Endometrium (tissue), 2 donors: ENCODE measurements around the gene FAM43A.

Experiments used
- FAIRE-seq: peaks from 2 replicates; lab custom pipeline; 2012; peaks lifted over from hg19 to GRCh38; lab: Jason Lieb, UNC
- donor health status: control.
- donor health status: control.

The FAM43A gene, protein sequence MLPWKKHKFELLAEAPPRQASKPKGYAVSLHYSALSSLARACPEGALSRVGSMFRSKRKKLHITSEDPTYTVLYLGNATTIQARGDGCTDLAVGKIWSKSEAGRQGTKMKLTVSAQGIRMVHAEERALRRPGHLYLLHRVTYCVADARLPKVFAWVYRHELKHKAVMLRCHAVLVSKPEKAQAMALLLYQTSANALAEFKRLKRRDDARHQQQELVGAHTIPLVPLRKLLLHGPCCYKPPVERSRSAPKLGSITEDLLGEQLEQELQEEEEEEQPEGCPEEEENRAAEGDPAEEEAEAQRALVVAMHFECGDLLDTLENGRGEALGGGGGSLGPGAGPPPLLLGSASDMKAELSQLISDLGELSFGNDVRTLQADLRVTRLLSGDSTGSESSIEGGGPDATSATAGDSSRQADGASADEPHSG

DNA sequence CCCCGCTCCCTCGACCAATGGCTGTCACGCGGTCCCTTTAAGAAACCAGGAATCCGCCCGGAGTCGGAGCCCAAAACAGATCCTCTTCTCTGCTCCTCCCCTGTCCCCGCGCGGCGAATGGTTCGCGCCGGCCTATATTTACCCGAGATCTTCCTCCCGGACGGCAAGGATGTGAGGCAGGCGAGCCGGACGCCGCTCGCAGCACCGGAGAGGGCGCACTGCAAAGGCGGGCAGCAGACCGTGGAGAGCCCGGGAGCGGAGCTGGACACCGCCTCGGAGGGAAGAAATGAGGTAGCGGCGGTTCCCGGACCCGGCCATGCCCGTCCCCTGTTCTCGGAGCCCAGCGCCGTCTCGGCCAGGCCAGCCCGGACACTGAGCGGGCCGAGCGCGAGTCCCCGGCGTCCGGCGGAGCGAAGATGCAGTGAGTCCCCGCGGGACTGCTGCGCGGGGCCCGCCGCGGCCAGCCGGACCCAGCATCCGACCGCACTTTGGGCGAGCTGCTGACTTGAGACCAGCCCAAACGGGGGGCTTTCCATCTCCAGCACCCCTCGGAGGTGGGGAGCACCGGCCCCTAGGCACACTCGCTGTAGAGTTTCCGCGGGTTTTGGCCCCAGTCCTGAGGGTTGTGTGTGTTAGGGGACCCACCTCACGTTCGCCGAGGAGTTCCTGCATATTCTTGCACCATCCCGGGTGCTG lies at the start of gene FAM43A:
TSS of gene FAM43A (plus strand) at position 166 of the 696 bp plus-strand sequence. CDS start 944 bp downstream, outside the sequence.
- peak; percentile 53 for FAIRE-seq

DNA sequence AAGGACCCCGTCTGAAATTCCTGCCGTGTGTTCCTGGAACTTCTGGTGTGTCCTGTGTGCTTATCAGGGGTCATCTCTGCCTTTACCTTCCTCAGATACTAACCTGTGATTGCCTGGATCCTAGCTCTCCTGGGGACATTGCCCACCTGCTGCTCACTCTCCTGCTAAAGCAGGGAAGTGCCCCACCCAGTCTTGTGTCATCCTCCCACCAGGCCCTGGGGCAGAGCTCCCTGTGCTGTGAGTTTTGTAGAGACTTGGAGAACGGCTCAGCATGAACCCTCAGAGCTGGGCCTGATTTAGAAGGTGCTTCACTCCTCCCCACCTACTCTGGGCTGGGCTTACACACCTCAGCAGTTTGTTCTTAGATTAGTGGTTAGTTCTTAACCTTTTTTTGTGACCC lies 48.6 kb upstream of the FAM43A start:
- FAIRE-seq = no peak

DNA sequence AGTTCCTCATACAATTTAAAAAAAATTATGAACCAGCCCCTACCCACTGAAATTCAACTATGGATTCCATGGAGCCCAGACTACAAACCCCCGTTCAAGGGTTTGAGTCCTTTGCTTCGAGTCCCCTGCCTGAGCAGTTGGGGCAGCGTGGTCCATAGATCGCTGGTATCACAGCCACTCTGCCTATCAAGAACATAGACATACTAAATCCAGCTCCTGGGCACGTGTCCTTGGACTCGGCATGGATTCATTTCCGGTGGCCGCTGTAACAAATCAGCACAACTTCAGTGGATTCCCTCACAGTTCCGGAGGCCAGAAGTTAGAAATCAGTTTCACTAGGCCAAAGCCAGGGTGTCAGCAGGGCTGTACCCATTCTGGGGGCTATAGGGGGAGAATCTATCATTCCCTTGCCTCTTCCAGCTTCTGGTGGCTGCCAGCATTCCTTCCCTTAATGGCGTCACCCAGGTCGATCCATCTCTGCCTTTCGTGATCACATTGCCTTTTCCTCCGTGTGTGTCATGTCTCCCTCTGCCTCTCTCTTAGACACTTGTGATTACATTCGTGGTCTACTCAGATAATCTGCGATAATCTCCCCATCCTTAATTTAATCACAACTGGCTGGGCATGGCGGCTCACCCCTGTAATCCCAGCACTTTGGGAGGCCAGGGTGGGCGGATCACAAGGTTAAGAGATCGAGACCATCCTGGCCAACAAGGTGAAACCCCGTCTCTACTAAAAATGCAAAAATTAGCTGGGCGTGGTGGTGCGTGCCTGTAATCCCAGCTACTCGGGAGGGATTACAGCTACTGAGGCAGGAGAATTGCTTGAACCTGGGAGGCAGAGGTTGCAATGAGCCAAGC lies 47.9 kb upstream of the FAM43A start:
- no peak for FAIRE-seq

DNA sequence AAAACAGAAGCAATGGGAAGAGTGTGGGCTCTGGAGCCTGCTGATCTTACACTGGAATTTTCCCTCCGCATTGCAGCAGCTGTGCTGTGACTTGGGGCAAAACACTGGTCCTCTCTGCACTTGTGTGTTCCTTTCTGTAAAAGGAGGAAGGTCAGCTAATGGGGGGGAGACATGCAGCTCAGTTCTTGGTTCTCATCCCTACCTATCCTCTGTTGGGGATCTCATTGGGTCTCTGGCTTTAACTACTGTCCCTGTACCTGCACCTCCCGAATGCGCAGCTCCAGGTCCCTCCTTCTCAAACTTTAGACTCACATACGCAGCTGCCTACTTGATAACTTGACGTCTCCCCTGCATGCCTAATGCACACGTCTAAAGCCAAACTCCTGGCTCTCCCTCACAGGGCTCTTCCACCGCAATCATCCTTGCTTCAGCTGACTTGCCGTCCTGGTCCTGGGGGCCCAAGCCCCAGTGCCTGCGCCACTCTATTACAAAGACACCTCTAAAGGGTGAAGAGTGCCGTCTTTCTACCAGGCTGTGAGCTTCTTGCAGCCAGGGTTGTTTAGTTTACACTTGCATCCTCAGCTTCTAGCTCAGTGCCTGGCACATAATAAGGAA lies 46.6 kb upstream of the FAM43A start:
- no peak for FAIRE-seq

DNA sequence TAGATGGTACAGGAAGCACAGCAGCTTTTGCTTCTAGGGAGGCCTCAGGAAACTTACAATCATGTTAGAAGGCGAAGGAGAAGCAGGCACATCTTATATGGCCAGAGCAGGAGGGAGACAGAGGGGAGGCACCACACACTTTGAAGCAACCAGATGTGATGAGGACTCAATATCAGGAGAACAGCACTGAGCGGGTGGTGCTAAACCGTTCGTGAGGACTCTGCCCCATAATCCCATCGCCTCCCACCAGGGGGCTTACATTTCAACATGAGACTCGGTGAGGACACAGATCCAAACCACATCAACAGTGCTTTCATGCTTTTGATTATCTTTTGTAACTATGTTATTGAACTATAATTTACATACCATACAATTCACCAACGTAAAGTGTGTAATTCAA lies 44.9 kb upstream of the FAM43A start:
- no peak for FAIRE-seq

DNA sequence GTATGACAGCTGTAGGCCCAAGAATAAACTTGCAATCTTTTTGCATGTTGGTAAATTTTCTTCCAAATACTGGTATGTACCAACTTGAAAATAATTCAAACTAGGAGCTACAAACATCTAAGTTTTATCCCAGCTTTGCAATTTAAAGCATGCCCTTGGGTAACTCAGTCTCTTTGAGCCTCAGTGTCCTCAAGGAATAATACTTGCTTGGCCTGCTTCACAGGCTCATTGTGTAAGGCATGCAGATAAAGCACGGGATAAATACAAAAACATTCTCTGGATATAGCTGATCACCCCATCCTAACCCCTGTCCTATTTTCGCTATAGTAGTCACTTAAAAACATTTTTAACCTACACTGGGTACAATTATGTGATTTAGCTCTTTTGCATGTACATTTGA lies 42.9 kb upstream of the FAM43A start:
- no peak for FAIRE-seq

DNA sequence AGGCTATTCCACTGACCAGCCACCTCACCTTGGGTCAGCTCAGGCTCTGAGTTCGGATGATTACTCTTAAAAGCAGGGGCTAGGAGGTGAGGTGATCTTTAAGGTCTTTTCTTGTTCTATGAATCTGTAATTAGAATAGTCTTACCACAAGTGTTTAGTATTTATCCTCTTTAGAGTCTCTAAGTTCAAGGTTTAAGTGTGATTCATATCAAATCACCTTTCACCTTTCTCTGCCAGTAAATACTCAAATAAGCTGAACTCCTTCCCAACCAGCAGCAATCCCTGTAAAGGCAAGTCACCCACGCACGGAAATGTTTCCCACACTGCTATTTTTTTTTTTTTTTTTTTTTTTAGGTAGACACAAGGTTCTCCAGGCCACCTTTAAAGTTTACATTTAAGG lies 37.9 kb upstream of the FAM43A start:
- FAIRE-seq = no peak

DNA sequence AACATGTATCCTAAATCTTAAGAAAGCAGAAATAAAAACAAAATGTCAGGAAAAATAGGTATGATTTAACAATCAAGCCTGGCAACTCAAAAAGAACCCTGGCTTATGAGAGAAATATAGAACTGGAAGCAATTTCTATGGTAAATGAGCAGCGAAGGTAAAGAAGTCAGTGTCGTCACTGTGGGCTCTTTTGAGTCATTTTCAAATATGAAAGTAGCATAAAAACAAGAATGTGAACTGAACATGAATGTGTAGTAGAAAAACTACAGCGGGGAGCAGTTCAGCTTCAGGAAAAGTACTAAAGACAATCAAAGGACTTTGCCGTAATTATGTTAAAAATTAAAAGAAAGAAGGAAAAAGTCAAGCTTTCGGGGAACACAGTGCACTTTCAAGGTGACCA lies 31.2 kb upstream of the FAM43A start:
- FAIRE-seq = no peak

DNA sequence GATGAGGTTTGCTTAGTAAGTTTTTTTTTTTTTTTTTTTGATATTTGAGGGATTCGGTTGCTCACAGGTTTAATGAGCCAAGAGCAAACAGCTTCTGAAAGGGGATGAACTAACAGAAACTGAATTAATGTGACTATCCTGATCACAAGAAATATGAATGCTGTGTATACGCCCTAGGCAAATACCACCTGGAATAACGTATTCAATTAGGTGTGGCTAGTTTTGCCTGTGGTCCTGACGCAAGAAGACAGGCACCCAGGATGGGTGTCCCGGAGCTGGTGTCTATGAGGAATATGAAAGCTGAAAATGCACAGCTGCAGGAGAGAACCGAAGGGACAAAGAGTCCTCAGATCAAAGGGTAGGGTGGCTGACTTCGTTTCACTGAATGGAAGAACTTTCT lies 28.2 kb upstream of the FAM43A start:
- no peak for FAIRE-seq

DNA sequence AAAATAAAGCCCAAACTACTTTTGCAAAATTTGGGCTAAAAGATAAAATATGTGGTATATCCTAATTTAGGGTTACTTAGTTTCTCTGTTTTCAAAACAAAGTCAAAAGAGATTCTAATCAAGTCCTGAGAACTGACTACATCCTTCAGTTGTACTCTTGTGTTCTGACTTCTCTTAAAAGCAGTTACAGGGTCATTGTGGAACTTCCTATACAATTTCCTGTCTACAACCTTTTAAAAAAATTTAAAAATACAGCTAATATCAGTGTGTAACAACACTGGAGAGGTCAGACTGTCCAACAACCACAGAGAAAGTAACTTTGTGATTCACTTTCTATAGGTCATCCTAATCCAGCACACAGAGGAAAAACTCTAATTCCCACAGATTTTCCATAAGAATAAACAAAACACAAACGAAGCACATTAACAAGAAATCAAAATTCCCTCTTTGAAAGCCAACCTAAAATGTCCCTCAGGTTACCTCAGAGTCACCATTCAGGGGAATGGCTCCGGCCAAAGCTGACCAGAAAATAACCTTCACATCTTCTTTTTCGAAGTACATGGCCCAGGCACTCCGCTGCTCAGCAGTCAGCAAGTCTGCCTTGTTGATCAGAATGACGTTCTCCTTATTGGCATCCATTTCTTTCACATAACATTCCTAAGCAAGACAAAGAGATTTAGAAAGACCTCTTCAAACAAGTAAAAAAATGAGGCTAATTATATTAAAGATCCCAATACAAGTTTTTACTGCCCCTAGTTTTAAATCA lies 27.0 kb upstream of the FAM43A start:
- FAIRE-seq = no peak

DNA sequence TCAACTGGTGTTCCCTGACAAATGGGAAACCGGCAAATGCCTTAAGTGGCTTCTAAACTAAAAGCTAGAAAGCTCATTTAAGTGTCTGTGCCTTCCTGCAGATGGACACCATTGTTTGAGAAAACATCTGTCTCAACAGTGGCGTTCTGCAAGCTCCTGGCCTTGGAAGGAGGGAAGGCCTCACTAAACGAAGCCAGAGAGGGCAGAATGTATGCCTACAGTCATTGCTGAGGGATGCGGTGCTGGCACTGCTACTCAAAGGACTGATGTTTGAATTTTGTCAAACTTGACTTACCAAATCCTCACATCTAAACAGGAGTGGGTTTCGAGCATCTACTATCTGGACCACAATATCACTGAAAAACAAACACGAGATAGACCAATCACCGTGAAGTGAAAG lies 25.9 kb upstream of the FAM43A start:
- no peak for FAIRE-seq

DNA sequence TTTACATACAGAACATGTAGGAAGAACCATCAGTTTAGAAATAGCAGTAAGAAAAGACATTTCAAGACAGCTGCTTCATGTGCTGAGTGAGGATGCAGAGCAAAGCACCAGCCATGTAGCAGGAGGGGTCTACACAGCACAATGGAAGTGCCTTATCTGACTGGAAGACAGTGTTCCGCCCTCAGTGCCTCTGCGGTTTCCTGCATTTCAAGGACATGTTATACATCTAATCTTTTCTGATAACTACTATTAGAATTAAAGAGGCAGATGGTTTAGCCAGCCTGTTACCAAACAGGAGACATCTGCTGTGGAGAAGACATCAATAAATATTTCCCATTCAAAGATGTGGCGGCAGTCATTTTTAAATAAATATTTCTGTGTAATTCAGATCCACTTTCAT lies 24.3 kb upstream of the FAM43A start:
- no peak for FAIRE-seq

DNA sequence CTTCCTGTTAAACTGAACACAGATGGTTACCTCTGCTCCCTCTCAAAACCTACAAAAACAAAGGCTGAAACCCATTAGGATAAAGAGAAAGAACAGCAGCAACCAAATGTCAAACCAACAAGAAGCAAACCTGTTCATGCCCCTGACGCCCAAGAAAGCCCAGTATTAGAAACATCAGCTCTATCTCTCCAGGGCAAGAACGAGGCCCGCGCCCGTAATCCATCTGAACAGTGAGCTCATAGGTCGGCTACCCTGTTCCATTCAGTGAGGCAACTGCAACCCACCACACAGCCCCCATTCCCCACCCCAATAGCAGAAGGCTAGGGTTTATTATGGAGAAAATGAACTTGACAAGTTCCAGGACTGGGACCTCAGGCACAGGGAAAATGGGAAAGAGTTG lies 23.7 kb upstream of the FAM43A start:
- no peak for FAIRE-seq

DNA sequence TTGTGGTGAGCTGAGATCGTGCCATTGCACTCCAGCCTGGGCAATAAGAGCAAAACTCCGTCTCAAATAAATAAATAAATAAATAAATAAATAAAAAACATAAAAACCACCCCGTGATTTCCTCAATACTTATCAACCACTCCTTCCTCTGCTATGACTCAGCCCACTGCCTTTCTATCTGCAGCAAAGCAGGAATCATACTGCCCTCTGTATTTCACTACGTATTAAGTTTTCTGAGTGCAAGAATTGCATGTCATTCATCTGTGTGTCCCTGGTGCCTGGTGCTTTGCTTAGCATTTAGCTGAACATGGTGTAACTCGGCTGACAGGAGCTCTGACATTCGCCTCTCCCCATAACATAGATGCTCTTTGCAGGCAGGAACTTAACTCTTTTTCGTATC lies 20.8 kb upstream of the FAM43A start:
- no peak for FAIRE-seq

DNA sequence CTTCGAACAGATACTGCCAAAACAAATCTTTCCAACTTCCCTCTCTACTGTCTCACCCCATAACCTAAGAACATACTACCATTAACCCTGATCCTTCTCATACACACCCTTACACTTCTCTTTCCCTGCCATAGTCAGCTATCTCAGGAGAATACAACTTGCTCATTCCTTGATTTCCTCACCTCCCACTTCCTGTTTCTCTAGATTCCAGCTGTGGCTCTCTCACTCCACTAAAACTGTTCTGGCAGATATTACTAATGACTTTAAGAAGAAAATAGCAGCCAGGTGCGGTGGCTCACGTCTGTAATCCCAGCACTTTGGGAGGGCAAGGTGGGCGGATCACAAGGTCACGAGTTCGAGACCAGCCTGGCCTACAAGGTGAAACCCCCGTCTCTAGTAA lies 18.3 kb upstream of the FAM43A start:
- FAIRE-seq = no peak

DNA sequence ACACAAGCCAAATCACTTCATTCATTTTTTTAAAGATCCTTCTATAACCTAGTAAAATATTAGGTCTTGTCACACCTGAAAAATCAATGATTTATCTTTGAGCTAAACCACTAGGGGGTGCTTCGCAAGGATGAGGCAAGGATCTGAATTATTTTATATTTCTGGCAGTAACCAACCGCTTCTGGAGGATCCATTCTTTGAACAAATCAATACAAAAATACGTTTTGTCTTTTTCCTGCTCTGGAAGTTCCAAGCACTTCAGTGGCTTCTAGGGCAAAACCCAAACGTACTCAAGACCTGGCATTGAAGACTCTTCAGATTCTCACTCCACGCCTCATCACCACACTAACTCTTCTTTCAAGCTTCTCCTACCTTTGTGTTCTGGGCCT lies 14.2 kb upstream of the FAM43A start:
- FAIRE-seq = no peak

DNA sequence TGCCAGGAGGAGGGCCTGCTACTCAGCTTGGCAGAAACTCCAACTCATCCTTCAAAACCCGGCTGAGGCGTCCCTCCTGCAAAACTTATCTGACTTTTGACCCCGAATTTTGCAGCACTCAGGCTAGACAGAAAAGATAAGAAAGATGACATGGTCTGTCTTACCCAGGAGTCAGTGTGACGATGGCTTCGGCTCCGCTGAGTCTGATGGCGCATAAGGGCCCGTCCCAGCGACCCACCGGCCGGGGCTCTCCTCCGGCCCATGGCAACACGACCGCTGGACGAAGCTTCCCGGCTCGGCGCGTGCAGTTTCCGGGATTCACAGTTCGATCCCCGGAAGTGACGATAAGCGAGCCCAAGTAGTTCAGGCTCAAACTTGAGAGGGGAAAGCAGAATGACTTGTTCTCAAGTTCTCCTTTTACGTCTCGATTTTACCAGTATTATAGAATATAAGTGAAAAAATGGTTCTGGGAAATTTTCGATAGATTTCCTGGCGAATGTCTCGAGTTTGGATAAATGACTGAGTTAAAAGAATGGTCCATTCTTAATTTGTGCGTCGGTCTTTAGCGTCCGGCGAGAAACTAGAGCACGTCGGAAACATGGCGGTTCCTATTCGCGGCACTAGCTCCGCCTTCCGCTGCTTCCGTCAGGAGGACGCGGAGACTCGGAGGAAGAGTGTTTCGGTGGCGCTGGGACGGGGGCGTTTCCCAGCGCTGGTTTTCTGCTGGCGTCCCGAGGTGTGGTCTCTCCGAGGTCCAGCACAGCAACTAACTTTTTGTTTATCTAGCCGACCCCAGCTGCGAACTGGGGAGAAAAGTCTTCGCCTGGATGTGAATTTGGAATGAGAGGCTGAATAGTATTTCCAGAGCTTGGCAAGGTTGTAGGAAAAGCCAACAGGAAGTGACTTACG lies 13.5 kb upstream of the FAM43A start, which contains the start of gene LSG1:
TSS of gene LSG1 (minus strand) at position 292 of the 909 bp plus-strand sequence. CDS start at position 263, 29 bp downstream.
- peak; percentile 84 for FAIRE-seq

DNA sequence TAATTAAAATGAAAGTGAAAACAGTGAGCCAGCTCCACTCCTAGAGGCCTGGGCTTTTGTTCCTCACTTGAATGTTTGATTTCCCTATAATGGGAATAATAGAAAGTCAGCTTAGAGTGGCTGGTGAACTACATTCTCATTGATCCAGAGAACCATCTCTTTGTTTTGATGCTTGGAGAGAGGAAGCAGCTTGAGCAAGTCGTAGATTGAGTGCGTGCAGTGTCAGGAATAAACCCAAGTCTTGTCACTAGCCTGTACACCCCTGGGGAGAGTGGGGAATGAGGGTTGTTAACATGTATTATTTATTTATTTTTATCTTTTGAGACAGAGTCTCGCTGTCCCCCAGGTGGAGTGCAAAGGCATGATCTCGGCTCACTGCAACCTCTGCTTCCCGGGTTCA lies 12.8 kb upstream of the FAM43A start:
- FAIRE-seq = no peak

DNA sequence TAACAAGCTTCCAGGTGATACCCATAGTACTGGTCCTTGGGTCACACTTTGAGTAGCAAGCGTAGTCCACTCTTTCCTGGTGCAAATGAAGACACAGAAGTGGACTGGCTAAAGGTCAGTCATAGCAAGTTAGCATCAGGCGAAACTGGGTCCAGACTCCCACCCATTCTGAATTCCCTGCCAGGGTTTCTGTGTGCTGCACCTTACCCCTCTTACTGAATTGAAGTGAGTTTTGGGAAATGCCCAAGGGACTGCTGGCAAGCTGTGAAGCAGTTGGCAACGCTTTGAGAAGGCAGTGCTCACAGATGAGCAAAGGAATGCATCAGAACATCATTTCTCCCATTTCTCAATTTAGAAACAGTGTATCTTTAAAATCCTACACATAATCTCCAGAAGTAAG lies 11.9 kb upstream of the FAM43A start:
- no peak for FAIRE-seq

DNA sequence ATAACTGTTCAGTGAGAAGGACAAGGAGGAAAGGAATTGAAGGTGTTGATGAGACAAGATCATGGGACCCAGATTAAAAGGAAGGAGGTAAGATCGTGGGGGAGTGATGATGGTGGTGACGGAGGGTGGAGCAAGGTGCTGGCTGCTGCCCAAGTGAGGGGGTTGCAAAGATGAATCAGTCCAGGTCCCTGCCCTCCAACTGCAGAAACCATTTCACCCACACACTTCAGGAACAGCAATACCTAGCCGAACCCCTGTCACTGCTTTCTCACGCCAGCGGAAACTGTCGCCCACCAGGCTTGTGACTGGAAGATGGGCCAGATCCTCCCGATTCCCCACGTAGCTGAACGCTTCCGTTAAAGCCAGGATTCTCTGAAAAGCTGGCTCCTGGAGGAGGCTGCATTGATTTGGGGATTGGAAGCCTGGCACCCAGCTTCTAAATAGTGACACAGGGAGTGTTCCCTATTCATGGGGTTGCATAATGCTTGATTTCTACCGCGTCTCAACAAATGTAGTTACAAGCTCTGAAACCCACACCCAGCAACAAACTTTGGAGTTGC lies 10.5 kb upstream of the FAM43A start:
- FAIRE-seq = no peak
